NCI-H187 treated with DMSO at 0.1 percent for 48 hours (cell line): ENCODE results near the gene PEX12.
"Not testable (repeated sequence)": the region's sequence is repeated elsewhere in the genome, so short reads cannot be mapped to it uniquely, and the experiment has no call there.

ENCODE experiments used
- DNase-seq: peaks from one replicate; lab custom pipeline; 2025; lab: John Stamatoyannopoulos, UW

The PEX12 gene

GRCh38 chr17:35535406-35535805, 43.0 kb downstream of the PEX12 start:
- DNase-seq: not testable (repeated sequence)

DNA sequence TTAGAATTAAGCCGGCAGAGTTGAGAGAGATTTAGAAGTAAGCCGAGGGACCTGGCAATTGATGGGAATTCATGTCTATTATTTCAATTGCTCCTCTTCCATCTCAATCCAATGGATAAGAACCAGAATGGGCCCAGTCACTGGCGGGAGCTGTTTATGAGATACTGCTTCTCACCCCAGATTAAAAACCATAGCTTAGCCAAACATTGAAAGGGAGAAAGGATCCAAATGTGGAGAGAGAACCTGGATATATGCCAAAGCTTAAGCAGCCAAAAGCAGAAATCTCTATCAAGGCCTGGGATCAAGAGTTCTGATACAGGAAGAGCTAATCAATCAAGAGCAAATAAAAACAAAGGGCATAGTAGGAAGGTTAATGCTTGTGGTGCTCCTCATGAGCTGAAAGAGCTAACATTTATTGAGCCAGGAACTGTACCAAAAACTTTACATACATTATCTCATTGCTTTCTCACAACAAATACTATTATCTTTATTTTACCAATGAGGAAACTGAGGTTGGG, 43.7 kb downstream of the PEX12 start:
- no peak for DNase-seq

DNA sequence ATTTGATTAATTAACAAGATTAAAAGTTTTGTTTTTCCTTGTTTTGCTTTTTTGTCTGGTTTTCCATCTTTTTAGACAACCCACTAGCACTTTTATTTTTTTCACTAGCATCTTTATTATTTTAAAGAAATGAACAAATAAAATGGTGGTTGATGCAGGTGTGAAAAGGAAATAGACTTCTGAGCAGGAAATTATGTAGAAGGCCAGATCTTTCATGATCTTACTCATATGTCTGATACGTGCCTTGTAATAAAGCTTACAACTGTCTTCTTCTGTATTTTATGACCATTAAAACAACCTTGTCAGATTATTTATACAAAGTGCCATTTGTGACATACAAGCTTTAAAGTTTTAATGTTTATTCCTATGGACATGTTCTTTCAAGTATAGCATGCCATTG, 47.2 kb downstream of the PEX12 start:
- DNase-seq: no peak

DNA sequence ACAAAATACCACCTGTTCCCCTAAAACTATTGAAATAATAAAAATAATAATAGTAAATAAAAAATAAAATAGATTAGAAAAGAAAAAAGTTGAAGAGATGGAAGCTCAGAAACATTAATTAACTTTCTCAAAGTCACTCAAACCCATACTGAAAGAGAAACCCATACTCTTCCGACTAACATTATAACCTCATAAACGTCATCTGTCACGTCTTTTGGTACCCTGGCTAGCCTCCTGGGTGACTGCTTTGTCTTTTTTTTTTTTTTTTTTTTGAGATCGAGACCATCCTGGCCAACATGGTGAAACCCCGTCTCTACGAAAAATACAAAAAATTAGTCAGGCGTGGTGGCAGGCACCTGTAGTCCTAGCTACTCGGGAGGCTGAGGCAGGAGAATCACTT, 48.5 kb downstream of the PEX12 start:
- no peak for DNase-seq

GRCh38 chr17:35529326-35529725, 49.0 kb downstream of the PEX12 start:
- DNase-seq: not testable (repeated sequence)
